ENCODE data around the gene TRDN.

GRCh38 chr6:123383718-123384117, 253.0 kb downstream of the TRDN start:
- no peak for TF ChIP-seq POLR2A (IDR thresholded peaks at IDR 0.05; ENCODE audit: low read length)
- TF ChIP-seq GATA1 (IDR thresholded peaks at IDR 0.05; ENCODE audit: low read depth, low read length): no peak

Measured in erythroblast (primary cell).